Muscle layer of colon (tissue), 2 donors: ENCODE measurements around the gene GHDC.
"Not testable (repeated sequence)": the region's sequence is repeated elsewhere in the genome, so short reads cannot be mapped to it uniquely, and the experiment has no call there.

ENCODE experiments used
- H3K27ac ChIP-seq: one replicate; pipeline ENCODE4 v1.7.0; 2013; ENCODE audit warnings: low read depth, mild to moderate bottlenecking, low read length, moderate library complexity
- H3K27me3 ChIP-seq, 2 donors: one replicate each; pipeline ENCODE4 v1.7.0; 2013; ENCODE audit warnings: low read length in 2 of 2, mild to moderate bottlenecking in 2 of 2; ENCODE audit not compliant: insufficient read depth in 2 of 2, control insufficient read depth in 1 of 2
- H3K36me3 ChIP-seq: one replicate; pipeline ENCODE4 v1.7.0; 2013; ENCODE audit warnings: mild to moderate bottlenecking, low read length; ENCODE audit not compliant: insufficient read depth
- H3K4me1 ChIP-seq: one replicate; pipeline ENCODE4 v1.7.0; 2013; ENCODE audit warnings: mild to moderate bottlenecking, low read length; ENCODE audit not compliant: insufficient read depth
- H3K4me3 ChIP-seq, 2 donors: one replicate each; pipeline ENCODE4 v1.7.0; 2013; ENCODE audit warnings: low read length in 2 of 2, low read depth in 1 of 2, mild to moderate bottlenecking in 1 of 2, moderate library complexity in 1 of 2
- H3K9ac ChIP-seq: one replicate; pipeline ENCODE4 v1.7.0; 2013; ENCODE audit warnings: low read length
- H3K9me3 ChIP-seq: one replicate; pipeline ENCODE4 v1.7.0; 2013; ENCODE audit warnings: mild to moderate bottlenecking, low read length
- donor health status: abdominal sarcoma.
- donor health status: Adenocarcinoma of cecum.

The GHDC gene

DNA sequence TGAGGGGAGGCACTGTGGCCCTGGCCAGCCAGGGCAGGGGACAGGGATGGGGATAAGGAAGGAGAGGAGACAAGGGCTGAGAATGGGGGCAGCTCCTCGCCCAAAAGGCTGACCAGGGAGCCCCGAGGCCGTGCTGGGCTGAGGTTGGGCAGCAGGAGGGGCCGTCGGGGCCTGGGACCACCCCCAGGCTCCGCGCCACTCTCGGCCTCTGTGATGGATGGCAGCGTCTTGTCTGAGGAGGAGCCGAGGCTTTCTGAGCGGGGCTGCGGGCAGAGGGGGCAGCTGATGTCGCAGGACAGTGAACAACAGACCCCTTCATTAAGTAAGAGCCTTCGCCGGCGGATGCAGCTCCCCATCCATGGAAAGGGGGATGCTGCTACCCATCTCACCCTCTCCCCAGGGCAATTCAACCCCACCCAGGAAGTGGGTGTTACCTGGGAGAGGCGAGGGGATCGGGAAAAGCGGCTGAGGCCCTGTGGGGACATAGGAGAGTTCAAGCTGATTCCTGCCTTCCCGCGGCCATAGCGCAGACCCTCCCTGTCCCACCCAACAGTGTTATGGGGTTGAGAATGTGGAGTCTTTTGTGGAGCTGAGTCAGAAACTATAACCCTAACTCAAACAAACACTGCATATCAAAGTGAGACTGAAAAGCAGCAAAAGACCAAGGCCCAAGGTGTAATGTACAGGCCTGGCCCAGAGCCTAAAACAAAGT is 30.4 kb downstream of the GHDC start:
- H3K9me3 ChIP-seq = no peaks in the 10 kb centered on the region

DNA sequence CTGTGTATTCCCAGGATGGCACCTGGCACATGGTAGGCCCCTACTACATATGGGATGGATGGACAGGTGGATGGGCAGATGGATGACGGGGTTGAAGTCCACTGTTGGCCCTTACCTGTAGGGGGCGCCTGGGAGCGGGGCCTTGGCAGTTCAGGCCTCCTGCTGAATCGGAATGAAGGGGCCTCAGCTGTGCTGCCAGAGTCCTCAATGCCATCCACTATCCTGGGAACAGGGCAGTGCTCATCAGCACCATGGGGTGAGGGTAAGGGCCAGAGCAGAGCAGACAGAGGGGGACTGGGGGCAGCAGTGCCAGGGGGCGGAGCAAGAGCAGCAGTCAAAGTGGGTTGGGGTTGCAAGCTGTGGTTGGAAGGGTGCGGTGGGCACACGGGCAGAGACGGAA is 31.2 kb downstream of the GHDC start:
- H3K36me3 ChIP-seq = no peaks in the 10 kb centered on the region
- H3K27ac ChIP-seq = no peak overlapping the region
- H3K9ac ChIP-seq = no peak overlapping the region
- H3K4me1 ChIP-seq = no peaks in the 10 kb centered on the region
- no peak overlapping the region for H3K4me3 ChIP-seq
- no peaks in the 10 kb centered on the region for H3K9me3 ChIP-seq
- H3K27me3 ChIP-seq = no peaks in the 10 kb centered on the region

More for the DNA sequence above, 30.4 kb downstream of the GHDC start:
- Histone ChIP-seq H3K27ac (no peak overlapping the region), H3K4me3 (no peak overlapping the region), H3K36me3 (no peaks in the 10 kb centered on the region), H3K9ac (no peak overlapping the region), H3K27me3 (no peaks in the 10 kb centered on the region), H3K4me1 (no peaks in the 10 kb centered on the region)

DNA sequence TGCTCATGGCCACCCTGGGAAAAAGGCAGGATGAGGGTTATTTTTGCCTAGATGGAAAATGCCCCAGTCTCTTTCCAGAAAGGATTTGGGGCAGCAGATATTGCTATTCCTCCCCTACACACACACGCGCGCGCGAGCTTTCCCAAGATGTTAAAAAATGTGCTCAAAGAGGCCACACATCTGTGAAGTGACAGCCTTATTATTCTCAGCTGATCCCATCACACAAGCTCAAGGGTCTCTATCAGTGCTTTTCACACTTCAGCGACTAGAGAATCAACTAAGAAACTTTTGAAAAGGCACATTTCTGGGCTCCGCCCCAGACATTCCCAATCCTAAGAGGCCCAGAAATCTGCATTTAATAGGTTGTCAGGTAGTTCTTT is 33.8 kb downstream of the GHDC start:
- Histone ChIP-seq H3K4me1 (no peaks in the 10 kb centered on the region), H3K9me3 (no peaks in the 10 kb centered on the region), H3K27ac (no peak overlapping the region)

DNA sequence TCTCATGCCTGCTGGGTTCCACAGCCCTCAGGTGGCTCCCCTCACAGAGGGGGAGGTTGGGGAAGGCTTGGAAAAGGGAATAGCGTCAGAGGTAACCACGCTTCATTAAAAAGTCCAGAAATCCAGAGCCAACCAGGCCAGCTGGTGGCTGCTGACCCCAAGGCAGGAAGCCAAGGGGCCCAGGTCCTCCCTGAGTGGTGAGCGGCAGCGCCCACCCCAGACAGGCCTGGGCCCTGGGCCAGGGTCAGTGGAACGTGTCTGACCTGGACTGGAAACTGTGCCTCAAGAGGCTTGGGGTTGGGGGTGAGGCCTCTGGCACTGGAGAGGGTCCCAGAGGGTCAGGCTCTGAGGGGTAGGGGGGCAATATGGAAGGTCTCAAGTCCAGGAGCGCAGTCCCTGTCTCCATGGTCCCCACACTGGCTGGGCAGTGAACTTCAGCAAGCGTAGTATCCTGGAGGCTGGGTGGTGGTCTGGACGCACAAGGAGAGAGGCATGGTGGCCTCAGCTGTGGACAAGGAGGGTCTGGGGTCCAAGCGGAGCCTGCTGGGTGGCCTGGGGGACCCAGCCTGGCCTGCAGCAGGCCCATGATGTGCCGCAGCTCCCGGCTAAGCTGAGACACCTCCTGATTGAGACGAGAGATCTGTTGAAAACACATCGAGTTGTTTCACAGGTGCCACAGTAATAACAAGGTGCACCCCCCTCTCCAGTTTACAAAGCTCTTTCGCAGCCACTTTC is 34.3 kb downstream of the GHDC start:
- Histone ChIP-seq H3K27ac (no peak overlapping the region), H3K27me3 (no peaks in the 10 kb centered on the region), H3K36me3 (no peaks in the 10 kb centered on the region), H3K4me3 (no peak overlapping the region), H3K4me1 (no peaks in the 10 kb centered on the region), H3K9me3 (no peaks in the 10 kb centered on the region), H3K9ac (no peak overlapping the region)

More for the DNA sequence above, 33.8 kb downstream of the GHDC start:
- Histone ChIP-seq H3K9ac (no peak overlapping the region), H3K27me3 (no peaks in the 10 kb centered on the region), H3K36me3 (no peaks in the 10 kb centered on the region), H3K4me3 (no peak overlapping the region)

DNA sequence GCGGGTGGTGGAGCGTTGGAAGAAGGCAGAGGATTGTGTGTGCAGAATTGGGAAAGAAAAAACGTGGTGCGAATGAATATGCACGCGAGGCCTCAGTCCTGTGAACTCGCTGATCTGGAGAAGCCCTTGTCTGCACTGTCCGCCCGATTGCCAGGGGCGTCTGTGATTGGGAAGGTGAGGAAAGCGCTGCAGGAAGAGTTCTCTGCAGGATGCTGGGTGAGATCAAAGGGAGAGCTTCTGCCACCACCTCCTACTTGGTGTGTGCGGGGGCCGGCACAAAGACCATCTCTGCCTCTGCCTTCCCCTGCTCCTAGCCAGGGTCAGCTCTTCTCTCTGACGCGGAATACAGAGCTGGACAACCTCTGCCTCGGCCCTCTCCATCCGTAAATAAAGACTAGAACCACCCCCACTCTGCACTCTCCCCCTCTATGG is 38.7 kb downstream of the GHDC start:
- H3K27ac ChIP-seq = no peak overlapping the region
- no peaks in the 10 kb centered on the region for H3K9me3 ChIP-seq
- H3K36me3 ChIP-seq = no peaks in the 10 kb centered on the region
- no peaks in the 10 kb centered on the region for H3K27me3 ChIP-seq
- peak overlapping the region; percentile 44 to 54 for H3K4me3 ChIP-seq
- H3K4me1 ChIP-seq = peaks cover 16% of the 10 kb centered on the region
- H3K9ac ChIP-seq = no peak overlapping the region

DNA sequence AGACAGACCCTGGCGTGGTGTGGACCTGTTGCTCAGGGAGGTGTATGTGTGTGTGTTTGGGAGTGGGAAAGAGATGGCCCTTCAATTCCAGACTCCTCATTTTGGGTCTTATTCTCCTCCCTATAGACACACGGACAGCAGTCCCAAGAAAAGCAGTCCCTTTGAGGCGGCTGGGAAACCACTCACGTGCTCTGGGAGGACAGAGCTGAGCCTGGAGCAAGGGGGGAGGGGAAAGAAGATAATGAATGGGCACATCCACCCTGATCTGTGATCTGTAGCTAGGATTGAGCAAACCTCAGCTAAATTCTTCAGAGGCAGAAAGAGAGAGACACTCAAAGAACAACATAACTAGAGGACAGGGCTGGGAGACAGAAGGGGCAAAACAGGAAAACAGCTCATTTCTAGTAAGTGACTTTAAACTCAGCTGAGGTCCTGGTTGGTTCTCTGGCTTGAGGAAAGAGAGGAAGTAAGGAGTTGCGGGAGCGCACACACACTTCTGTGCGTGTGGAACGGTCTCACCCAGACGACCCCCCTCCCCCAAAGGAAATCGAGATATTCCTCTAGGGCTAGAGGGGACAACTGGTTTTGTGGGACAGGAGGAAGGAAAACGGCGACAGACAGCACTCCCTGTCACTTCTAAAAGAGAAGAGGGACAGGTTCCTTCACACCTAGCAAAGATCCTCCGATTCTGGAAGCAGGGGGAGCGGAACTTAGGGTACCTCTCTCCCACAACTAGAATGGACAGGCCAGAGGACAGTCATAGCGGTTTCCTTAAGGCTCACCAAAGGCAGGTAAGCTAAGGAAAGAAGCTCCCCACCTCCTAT is 40.2 kb downstream of the GHDC start:
- H3K9me3 ChIP-seq = no peaks in the 10 kb centered on the region
- peak overlapping the region; percentile 89 for H3K27ac ChIP-seq
- no peaks in the 10 kb centered on the region for H3K36me3 ChIP-seq
- H3K4me1 ChIP-seq = peaks cover 22% of the 10 kb centered on the region
- no peaks in the 10 kb centered on the region for H3K27me3 ChIP-seq
- H3K9ac ChIP-seq = peak overlapping the region; percentile 77
- peak overlapping the region; percentile 90 to 99 for H3K4me3 ChIP-seq

DNA sequence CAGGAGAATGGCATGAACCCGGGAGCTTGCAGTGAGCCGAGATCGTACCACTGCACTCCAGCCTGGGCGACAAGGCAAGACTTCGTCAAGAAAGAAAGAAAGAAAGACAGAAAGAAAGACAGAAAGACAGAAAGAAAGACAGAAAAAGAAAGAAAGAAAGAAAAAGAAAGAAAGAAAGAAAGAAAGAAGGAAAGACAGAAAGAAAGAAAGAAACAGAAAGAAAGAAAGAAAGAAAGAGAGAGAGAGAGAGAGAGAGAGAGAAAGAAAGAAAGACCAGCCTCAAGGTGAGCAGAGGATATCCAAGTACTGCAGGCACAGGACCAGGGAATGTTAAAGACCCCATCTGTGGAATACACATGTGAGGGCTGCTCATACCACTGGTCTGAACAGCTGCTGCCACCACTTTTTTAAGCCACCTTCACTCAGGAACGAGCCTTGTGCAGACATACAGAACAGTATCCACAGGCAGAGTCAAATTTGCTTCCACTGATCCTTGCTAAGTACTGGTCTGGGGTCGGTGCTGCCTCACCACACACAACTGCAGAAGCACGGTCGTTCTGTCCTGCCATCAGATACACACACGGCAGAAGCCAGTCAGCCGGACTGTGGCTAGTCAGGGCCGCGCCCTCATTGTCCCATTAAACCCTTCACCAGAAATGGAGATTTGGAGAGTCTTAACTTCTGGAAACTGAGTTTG is 47.2 kb downstream of the GHDC start:
- no peak overlapping the region for H3K9ac ChIP-seq
- no peak overlapping the region for H3K4me3 ChIP-seq
- peaks cover 15% of the 10 kb centered on the region for H3K4me1 ChIP-seq
- H3K27me3 ChIP-seq = no peaks in the 10 kb centered on the region
- no peaks in the 10 kb centered on the region for H3K9me3 ChIP-seq
- H3K36me3 ChIP-seq = no peaks in the 10 kb centered on the region
- H3K27ac ChIP-seq = no peak overlapping the region

DNA sequence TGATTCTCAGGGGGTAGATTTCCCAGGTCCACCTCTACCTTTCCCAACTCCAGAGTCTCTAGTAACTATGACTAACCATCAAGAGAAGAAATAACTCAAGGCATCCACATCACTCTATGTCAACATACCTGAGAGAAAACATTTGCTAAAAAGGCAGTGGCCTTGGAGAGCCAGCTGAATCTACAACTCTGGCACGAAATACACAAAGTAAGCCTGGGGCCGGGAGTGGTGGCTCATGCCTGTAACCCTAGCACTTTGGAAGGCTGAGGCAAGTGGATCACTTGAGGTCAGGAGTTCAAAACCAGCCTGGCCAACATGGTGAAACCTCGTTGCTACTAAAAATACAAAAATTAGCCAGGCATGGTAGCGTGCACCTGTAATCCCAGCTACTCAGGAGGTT is 51.2 kb downstream of the GHDC start:
- not testable (repeated sequence) for H3K4me3 ChIP-seq, H3K27ac ChIP-seq, H3K9me3 ChIP-seq, H3K27me3 ChIP-seq, H3K9ac ChIP-seq, H3K36me3 ChIP-seq
- peaks cover 22% of the 10 kb centered on the region for H3K4me1 ChIP-seq

DNA sequence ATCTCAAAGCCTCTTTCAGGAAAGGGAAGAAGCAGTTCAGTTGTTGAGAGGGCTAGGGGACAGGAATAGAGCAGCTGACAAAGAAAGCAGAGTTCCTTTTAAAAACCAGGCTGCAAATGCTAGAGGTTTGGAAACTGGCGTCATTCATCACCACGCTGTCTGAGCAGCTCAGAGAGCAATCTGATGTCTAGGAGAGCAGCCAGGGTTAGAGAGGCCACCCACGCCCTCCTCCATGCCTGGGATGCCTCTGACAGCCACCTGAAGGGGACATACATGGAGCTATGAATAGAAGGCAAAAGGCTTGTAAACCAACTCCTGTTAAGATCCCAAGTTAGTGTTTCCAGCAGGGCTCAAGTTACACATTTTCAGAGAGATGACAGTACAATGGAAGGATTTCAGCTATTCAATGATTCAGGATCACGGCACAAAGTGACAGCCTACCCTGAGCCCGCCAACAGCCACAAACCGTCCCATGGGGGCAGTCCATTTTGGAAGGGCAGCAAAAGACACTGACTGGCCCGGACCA is 51.9 kb downstream of the GHDC start:
- H3K27ac ChIP-seq = no peak overlapping the region
- H3K9me3 ChIP-seq = no peaks in the 10 kb centered on the region
- no peak overlapping the region for H3K4me3 ChIP-seq
- no peaks in the 10 kb centered on the region for H3K27me3 ChIP-seq
- H3K4me1 ChIP-seq = peaks cover 26% of the 10 kb centered on the region
- H3K9ac ChIP-seq = no peak overlapping the region
- peaks cover 4% of the 10 kb centered on the region for H3K36me3 ChIP-seq

DNA sequence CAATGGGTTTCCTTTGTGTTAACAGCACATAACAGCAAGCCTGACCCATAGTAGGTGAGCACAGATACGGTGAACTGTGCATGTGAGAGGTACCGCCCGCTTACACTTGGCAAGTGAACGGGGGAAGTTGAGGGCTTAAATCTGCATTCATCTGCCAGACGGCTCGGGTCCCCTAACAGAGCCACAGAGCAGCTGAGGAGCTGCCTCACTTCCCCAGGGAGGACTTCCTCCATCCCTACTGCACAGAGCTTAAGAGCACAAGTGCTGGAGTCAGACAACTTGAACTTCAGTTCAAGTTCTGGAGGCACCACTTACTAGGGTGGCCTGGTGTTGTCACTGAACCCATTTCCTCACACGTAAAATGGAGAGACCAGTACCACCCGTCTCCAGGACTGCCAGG is 52.9 kb downstream of the GHDC start:
- Histone ChIP-seq H3K36me3 (peaks cover 4% of the 10 kb centered on the region), H3K9me3 (no peaks in the 10 kb centered on the region), H3K27me3 (no peaks in the 10 kb centered on the region), H3K9ac (no peak overlapping the region), H3K27ac (no peak overlapping the region), H3K4me3 (no peak overlapping the region), H3K4me1 (peaks cover 26% of the 10 kb centered on the region)

DNA sequence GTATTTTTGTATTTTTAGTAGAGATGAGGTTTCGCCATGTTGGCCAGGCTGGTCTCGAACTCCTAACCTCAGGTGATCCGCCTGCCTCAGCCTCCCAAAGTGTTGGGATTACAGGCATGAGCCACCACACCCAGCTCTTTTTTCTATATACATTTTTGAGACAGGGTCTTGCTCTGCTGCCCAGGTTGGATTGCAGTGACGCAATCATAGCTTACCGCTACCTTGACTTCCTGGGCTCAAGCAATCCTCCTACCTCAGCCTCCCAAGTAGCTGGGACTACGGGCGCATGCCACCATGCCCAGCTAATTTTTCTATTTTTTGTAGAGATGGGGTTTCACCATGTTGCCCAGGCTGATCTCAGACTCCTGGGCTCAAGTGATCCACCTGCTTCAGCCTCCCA is 53.6 kb downstream of the GHDC start:
- not testable (repeated sequence) for H3K36me3 ChIP-seq, H3K9me3 ChIP-seq, H3K27ac ChIP-seq, H3K4me3 ChIP-seq, H3K9ac ChIP-seq, H3K27me3 ChIP-seq
- H3K4me1 ChIP-seq = peaks cover 26% of the 10 kb centered on the region
